Activated CD8-positive, alpha-beta memory T cell treated with anti-CD3 and anti-CD28 coated beads, Interleukin-2, amount 50 U/mL, for 4 hours (primary cell): ENCODE measurements around the gene PTX4.
"Not testable (repeated sequence)": the region's sequence is repeated elsewhere in the genome, so short reads cannot be mapped to it uniquely, and the experiment has no call there.

ENCODE experiments used
- DNase-seq: peaks from one replicate; pipeline ENCODE4 v3.0.0-alpha.2; 2020

Gene PTX4

GRCh38 chr16:1478937-1479336 is 9.8 kb downstream of the PTX4 start:
- DNase-seq = not testable (repeated sequence)

DNA sequence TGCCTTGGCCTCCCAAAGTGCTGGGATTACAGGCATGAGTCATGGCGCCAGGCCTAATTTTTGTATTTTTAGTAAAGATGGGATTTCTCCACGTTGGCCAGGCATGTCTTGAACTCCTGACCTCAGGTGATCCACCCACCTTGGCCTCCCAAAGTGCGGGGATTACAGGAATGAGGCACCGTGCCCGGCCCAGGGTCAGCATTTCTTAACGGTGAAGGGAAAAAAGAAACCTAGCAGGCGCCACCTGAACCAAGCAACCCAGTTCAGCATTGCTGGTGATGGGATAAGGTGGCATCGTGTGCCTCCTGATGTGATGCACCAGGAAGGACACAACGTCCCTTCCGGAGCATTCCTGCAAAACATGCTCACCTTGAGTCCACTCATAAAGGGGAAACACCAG is 11.7 kb downstream of the PTX4 start:
- no peak for DNase-seq

GRCh38 chr16:1475552-1476114 is 13.1 kb downstream of the PTX4 start:
- DNase-seq = no peak

DNA sequence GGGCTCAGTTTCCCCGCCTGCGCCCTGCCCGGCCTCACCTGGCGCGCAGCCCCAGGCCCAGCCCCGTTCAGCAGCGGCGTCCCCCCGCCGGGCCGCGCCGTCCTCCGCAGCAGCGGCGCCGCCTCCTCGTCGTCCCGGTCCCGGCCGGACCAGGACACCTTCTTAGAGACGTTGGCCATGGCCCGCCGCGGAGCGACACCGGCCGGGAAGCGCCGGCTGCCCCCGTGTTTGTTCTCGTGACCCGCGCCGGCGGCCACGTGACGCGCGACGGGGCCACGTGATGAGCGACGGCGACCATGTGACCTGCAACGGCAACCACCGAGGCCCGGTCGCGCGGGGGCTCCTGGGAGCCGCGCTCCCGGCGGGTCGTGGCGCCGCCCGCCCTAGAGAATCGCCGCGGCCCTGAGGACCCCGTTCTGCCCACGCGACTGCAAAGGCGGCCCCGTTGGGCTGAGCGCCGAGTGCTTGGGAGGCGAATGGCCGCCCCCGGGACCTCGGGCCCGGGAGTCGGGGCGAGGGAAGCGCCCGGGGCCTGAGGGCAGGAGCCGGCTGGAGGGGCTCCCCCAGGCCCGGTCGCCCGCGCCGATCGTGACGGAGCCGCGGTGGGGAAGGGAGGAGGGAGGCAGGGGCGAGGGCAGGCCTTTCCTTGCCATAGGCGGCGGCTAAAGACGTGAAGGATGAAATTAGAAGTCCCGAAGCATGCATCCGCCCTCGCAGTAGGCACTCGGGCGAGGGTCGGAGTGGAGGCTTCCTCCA is 13.8 kb downstream of the PTX4 start, which contains the start of gene CLCN7:
CLCN7 (minus strand) TSS at position 233 of the 756 bp plus-strand sequence; CDS start at position 179, 54 bp downstream.
- DNase-seq = peak; percentile 87

GRCh38 chr16:1474082-1474795 is 14.5 kb downstream of the PTX4 start:
- DNase-seq = no peak

DNA sequence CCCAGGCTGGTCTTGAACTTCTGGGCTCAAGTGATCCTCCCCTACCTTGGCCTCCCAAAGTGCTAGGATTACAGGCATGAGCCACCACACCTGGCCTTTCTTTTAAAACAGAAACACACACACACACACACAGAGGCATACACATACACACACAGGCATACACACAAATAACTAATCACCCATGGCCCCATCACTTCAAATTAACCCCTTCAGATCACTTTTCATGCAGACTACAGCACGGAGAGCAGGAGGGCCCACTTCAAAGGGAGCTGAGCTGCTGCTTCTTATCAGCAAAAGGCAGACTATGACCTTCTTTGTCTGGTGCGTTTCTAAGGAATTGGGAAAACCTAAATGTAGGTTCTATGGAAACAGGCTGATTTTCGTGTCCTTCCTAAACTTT is 15.8 kb downstream of the PTX4 start:
- no peak for DNase-seq

GRCh38 chr16:1471569-1472194 is 17.1 kb downstream of the PTX4 start:
- no peak for DNase-seq

- no peak for DNase-seq
These were observed 18.1 kb downstream of the PTX4 start for GRCh38 chr16:1470481-1471251.

- DNase-seq = no peak
These were observed 19.0 kb downstream of the PTX4 start for GRCh38 chr16:1469693-1470201.

- not testable (repeated sequence) for DNase-seq
These were observed 19.6 kb downstream of the PTX4 start for GRCh38 chr16:1469141-1469540.

GRCh38 chr16:1468426-1468810 is 20.3 kb downstream of the PTX4 start:
- no peak for DNase-seq

GRCh38 chr16:1466968-1467521 is 21.7 kb downstream of the PTX4 start:
- DNase-seq = peak; percentile 12

GRCh38 chr16:1466054-1466453 is 22.7 kb downstream of the PTX4 start:
- DNase-seq = no peak

DNA sequence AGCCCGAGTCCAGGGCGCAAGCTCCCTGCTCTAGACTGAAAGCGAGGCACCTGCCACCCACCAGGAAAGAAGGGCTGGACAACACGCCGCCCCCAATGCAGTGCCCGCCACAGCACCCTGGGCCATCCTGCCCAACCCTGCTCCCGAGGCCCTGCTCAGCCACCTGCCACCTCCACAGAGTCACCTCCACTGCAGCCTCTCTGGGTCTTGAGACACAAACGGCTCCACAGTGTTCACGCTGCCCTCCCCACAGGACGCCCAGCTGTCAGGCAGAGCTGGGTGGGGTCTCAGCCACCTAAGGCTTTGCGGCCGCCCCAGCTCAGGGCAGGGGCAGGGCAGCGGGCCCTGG is 23.2 kb downstream of the PTX4 start:
- DNase-seq = no peak

GRCh38 chr16:1464894-1465566 is 23.7 kb downstream of the PTX4 start:
- no peak for DNase-seq

DNA sequence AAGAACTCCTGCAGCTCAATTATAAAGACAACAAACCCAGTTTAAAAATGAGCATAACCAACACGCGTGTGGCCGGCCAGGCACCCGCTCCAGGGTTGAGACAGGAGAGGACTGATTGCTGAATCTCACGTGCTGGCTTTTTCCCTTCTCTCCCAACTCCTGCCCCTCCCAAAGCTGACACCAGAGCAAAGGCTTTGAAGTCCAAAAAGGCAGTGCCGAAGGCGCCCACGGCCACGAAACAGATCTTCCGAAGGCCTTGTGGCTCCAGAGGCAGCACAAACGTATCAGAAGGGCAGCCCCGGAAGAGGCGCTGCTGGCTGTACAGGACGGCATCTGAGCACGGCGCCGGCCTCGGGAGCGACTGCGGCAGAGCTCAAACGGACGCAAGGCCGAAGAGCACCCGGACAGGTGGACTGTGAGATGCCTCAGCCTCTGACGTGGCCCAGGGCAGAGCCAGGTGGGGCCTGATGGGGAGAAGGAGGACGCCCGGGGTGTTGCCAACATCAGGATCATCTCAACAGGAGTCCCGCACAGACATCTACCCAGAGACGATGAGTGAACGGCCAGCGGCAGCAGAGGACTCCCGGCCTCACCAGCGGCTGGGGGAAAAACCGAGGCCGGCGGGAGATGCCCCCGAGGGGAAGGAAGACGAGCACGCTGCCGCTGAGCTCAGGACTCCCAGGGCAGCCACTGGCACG is 24.4 kb downstream of the PTX4 start:
- DNase-seq = no peak

DNA sequence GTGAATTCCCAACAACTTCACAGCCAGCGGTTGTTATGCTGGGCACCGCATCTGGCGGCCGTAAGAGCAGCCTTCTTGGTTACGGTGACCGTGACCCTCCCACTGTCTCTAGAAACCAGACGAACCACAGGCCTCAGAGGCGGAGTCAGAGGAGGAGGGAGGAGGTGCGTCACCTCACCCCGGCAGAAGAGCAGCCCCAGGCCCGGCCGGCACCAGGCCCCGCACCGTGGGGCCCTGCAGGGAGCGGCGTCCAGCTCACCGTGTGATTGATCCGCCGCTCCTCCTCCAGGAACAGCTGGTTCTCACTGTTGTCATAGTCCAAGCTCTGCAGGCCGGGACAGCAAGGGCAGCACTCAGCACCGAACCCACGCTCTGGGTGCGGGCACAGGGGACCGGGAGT is 27.6 kb downstream of the PTX4 start:
- no peak for DNase-seq

DNA sequence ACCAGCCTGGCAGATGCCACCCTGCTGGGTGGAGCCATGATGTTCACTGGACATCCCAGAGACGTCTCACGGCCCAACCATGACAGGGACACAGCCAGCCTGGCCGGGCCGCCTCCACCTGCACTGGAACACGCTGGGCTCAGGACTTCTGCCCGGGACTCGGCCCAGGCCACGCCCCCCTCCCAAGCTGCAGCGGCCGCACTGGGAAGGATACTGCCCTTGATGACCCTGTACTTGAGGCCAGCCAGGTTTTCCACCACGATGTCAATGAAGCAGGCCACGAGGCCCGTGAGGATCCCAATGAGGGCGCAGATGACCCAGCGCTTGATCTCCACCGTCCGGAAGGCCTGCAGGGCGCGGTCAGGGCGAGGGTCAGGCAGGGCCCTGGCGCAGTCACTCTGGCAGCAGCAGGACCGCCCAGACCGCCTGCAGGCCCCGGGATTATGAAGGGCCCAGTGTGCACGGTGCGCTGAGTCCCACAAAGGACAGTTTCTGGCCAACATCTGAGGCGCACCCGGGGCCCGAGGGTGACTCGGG is 28.1 kb downstream of the PTX4 start:
- no peak for DNase-seq

GRCh38 chr16:1459967-1460366 is 28.8 kb downstream of the PTX4 start:
- DNase-seq = no peak

- DNase-seq = no peak
These were observed 29.8 kb downstream of the PTX4 start for GRCh38 chr16:1458977-1459341.
